NCI-H2107 treated with DMSO at 0.1 percent for 48 hours (cell line): Measurements from ENCODE around the gene TBC1D1.
"Not testable (repeated sequence)": the region's sequence is repeated elsewhere in the genome, so short reads cannot be mapped to it uniquely, and the experiment has no call there.

Experiments used
- DNase-seq: peaks from one replicate; lab custom pipeline; 2025; ENCODE audit not compliant: unreplicated experiment; lab: John Stamatoyannopoulos, UW

The TBC1D1 gene

GRCh38 chr4:37960679-37961450 is 70.0 kb downstream of the TBC1D1 start:
- DNase-seq, result no peak

GRCh38 chr4:37964734-37965457 is 74.0 kb downstream of the TBC1D1 start:
- DNase-seq, result no peak

GRCh38 chr4:37966044-37966443 is 75.2 kb downstream of the TBC1D1 start:
- DNase-seq, result no peak

GRCh38 chr4:37967736-37968135 is 76.9 kb downstream of the TBC1D1 start:
- no peak for DNase-seq

- DNase-seq, result no peak
These were observed 77.9 kb downstream of the TBC1D1 start for GRCh38 chr4:37968747-37969146.

- DNase-seq, result no peak
These were observed 79.8 kb downstream of the TBC1D1 start for GRCh38 chr4:37970702-37971101.

- no peak for DNase-seq
These were observed 80.3 kb downstream of the TBC1D1 start for GRCh38 chr4:37971202-37971601.

GRCh38 chr4:37973441-37973840 is 82.6 kb downstream of the TBC1D1 start:
- no peak for DNase-seq

GRCh38 chr4:37975321-37975822 is 84.5 kb downstream of the TBC1D1 start:
- DNase-seq, result not testable (repeated sequence)

- DNase-seq, result no peak
These were observed 85.6 kb downstream of the TBC1D1 start for GRCh38 chr4:37976507-37976906.

- DNase-seq, result no peak
These were observed 86.1 kb downstream of the TBC1D1 start for GRCh38 chr4:37976991-37977470.

- no peak for DNase-seq
These were observed 86.8 kb downstream of the TBC1D1 start for GRCh38 chr4:37977471-37978247.

GRCh38 chr4:37978248-37978924 is 87.5 kb downstream of the TBC1D1 start:
- DNase-seq, result no peak

GRCh38 chr4:37980246-37980645 is 89.4 kb downstream of the TBC1D1 start:
- DNase-seq, result no peak

GRCh38 chr4:37981425-37981824 is 90.5 kb downstream of the TBC1D1 start:
- no peak for DNase-seq

- no peak for DNase-seq
These were observed 91.2 kb downstream of the TBC1D1 start for GRCh38 chr4:37981844-37982720.

GRCh38 chr4:37982736-37983135 is 91.9 kb downstream of the TBC1D1 start:
- DNase-seq, result no peak

- DNase-seq, result no peak
These were observed 93.1 kb downstream of the TBC1D1 start for GRCh38 chr4:37983951-37984350.

- DNase-seq, result no peak
These were observed 94.9 kb downstream of the TBC1D1 start for GRCh38 chr4:37985730-37986275.

GRCh38 chr4:37988670-37989069 is 97.8 kb downstream of the TBC1D1 start:
- DNase-seq, result no peak
